HG02798 (cell line): ENCODE measurements around the gene LIPE.

ENCODE experiments used
- ATAC-seq: cut with Tn5 transposase; IDR thresholded peaks from one replicate; pipeline ENCODE4 v1.9.1; 2021; ENCODE audit warnings: mild to moderate bottlenecking; ENCODE audit not compliant: unreplicated experiment, poor library complexity

Gene LIPE

GRCh38 chr19:42357290-42357689, 69.9 kb downstream of the LIPE start:
- ATAC-seq: no peak

- no peak for ATAC-seq
Observed at GRCh38 chr19:42356686-42357085, 70.5 kb downstream of the LIPE start.

GRCh38 chr19:42355896-42356295, 71.3 kb downstream of the LIPE start:
- ATAC-seq: no peak

GRCh38 chr19:42353341-42354015, 73.7 kb downstream of the LIPE start:
- ATAC-seq: no peak

GRCh38 chr19:42352301-42353259, 74.6 kb downstream of the LIPE start:
- ATAC-seq: no peak
